LHCN-M2 (cell line): ENCODE data around the gene AKR1B15. TPM values are rescaled to one million over a fixed set of nuclear protein-coding genes. Genes with fewer than 3 reads are reported as not detected.

Experiments
- DNase-seq: peaks from one replicate; pipeline ENCODE4 v3.0.0-alpha.2; 2012; ENCODE audit warnings: low read depth
- total RNA-seq: library from RNA; depleted of rRNA; stranded (reverse); fragments of >200 nt; gene quantifications from 2 replicates; pipeline ENCODE4 v1.2.3, GENCODE V29; 2014; rRNA removed

AKR1B15 gene
- total RNA-seq, 1 experiment from 2014 or later: 0.06 TPM

GRCh38 chr7:134613623-134614347 is 64.9 kb downstream of the AKR1B15 start:
- peak; percentile 100 for DNase-seq

- no peak for DNase-seq
Measured at GRCh38 chr7:134616611-134617010, 67.7 kb downstream of the AKR1B15 start.

GRCh38 chr7:134618756-134619530 is 70.0 kb downstream of the AKR1B15 start:
- DNase-seq: peak; percentile 88

- DNase-seq: peak; percentile 99
Measured at GRCh38 chr7:134619627-134620331, 70.9 kb downstream of the AKR1B15 start.

- peak; percentile 38 for DNase-seq
Measured at GRCh38 chr7:134622303-134622995, 73.5 kb downstream of the AKR1B15 start.

GRCh38 chr7:134623193-134623592 is 74.3 kb downstream of the AKR1B15 start:
- no peak for DNase-seq

- DNase-seq: peak; percentile 97
Measured at GRCh38 chr7:134625550-134625949, 76.6 kb downstream of the AKR1B15 start.

GRCh38 chr7:134627109-134627774 is 78.3 kb downstream of the AKR1B15 start:
- DNase-seq: no peak

GRCh38 chr7:134627775-134628153 is 78.9 kb downstream of the AKR1B15 start:
- DNase-seq: no peak

- DNase-seq: no peak
Measured at GRCh38 chr7:134629445-134629844, 80.5 kb downstream of the AKR1B15 start.

Other genes starting within 250 kb of the AKR1B15 start
- gene SLC35B4, start 232.2 kb upstream of the AKR1B15 start, total RNA-seq: 25.8 and 28.4 TPM in 2 replicates
- 126 and 146 TPM in 2 replicates for gene AKR1B1, start 90.0 kb upstream of the AKR1B15 start, total RNA-seq
- 0.58 and 1.5 TPM in 2 replicates for gene AKR1B10, start 21.5 kb upstream of the AKR1B15 start, total RNA-seq
- gene BPGM, start 97.7 kb downstream of the AKR1B15 start, total RNA-seq: 32.2 and 37.1 TPM in 2 replicates
- gene CALD1, start 230.5 kb downstream of the AKR1B15 start, total RNA-seq: 188 and 230 TPM in 2 replicates